Islet of Langerhans (tissue), 1 donor: ENCODE data around the gene RNFT2.

Experiments
- FAIRE-seq: peaks from one replicate; lab custom pipeline; 2011; peaks lifted over from hg19 to GRCh38; lab: Jason Lieb, UNC

RNFT2 gene

GRCh38 chr12:116737774-116738657 is at the start of gene RNFT2, which contains the start of gene SPRING1:
RNFT2 (plus strand) TSS chr12:116738315; CDS start chr12:116740498, 2,183 bp downstream.
SPRING1 (minus strand) TSS chr12:116738069; CDS start chr12:116737900, 169 bp downstream.
- peak; percentile 70 for FAIRE-seq

GRCh38 chr12:116689521-116689920 is 48.6 kb upstream of the RNFT2 start:
- FAIRE-seq: no peak

- FAIRE-seq: no peak
Measured at GRCh38 chr12:116689979-116690744, 48.0 kb upstream of the RNFT2 start.

GRCh38 chr12:116691205-116691604 is 46.9 kb upstream of the RNFT2 start:
- FAIRE-seq: no peak

- no peak for FAIRE-seq
Measured at GRCh38 chr12:116691636-116692035, 46.5 kb upstream of the RNFT2 start.

- FAIRE-seq: no peak
Measured at GRCh38 chr12:116692605-116693004, 45.5 kb upstream of the RNFT2 start.

- FAIRE-seq: no peak
Measured at GRCh38 chr12:116693286-116694227, 44.6 kb upstream of the RNFT2 start.

GRCh38 chr12:116694653-116695463 is 43.3 kb upstream of the RNFT2 start:
- no peak for FAIRE-seq

GRCh38 chr12:116695464-116695725 is 42.7 kb upstream of the RNFT2 start:
- FAIRE-seq: no peak

- FAIRE-seq: no peak
Measured at GRCh38 chr12:116697305-116697704, 40.8 kb upstream of the RNFT2 start.

GRCh38 chr12:116697716-116698115 is 40.4 kb upstream of the RNFT2 start:
- FAIRE-seq: no peak

GRCh38 chr12:116698116-116698515 is 40.0 kb upstream of the RNFT2 start:
- FAIRE-seq: no peak

- FAIRE-seq: no peak
Measured at GRCh38 chr12:116698554-116699075, 39.5 kb upstream of the RNFT2 start.

GRCh38 chr12:116700066-116700465 is 38.0 kb upstream of the RNFT2 start:
- no peak for FAIRE-seq

- no peak for FAIRE-seq
Measured at GRCh38 chr12:116701432-116701831, 36.7 kb upstream of the RNFT2 start.

- FAIRE-seq: peak; percentile 65
Measured at GRCh38 chr12:116703214-116703795, 34.8 kb upstream of the RNFT2 start.

GRCh38 chr12:116707751-116708150 is 30.4 kb upstream of the RNFT2 start:
- no peak for FAIRE-seq

- FAIRE-seq: peak; percentile 85
Measured at GRCh38 chr12:116708826-116709756, 29.0 kb upstream of the RNFT2 start.

- FAIRE-seq: no peak
Measured at GRCh38 chr12:116709768-116710167, 28.3 kb upstream of the RNFT2 start.
